ENCODE data around the gene DIP2B. TPM values are rescaled to one million over a fixed set of nuclear protein-coding genes. Genes with fewer than 3 reads are reported as not detected.

DIP2B gene
- total RNA-seq, 3 donors from 2014 or later (not counting 1 experiment from before 2014, with no cell fraction given): 17.2 to 23.2 (median 22.2) TPM

GRCh38 chr12:50787618-50788017 is 282.8 kb downstream of the DIP2B start:
- H3K27ac Mint-ChIP-seq: no peak overlapping the region
- no peaks in the 10 kb centered on the region for H3K4me1 ChIP-seq (ENCODE audit: control insufficient read depth, insufficient read depth, low read length)
- peaks cover 6% of the 10 kb centered on the region for H3K36me3 ChIP-seq (ENCODE audit: control insufficient read depth, insufficient read depth, low read length)
- peaks cover 24 to 37% of the 10 kb centered on the region in 2 donors for H3K4me1 Mint-ChIP-seq
- TF ChIP-seq, protein P1, sequence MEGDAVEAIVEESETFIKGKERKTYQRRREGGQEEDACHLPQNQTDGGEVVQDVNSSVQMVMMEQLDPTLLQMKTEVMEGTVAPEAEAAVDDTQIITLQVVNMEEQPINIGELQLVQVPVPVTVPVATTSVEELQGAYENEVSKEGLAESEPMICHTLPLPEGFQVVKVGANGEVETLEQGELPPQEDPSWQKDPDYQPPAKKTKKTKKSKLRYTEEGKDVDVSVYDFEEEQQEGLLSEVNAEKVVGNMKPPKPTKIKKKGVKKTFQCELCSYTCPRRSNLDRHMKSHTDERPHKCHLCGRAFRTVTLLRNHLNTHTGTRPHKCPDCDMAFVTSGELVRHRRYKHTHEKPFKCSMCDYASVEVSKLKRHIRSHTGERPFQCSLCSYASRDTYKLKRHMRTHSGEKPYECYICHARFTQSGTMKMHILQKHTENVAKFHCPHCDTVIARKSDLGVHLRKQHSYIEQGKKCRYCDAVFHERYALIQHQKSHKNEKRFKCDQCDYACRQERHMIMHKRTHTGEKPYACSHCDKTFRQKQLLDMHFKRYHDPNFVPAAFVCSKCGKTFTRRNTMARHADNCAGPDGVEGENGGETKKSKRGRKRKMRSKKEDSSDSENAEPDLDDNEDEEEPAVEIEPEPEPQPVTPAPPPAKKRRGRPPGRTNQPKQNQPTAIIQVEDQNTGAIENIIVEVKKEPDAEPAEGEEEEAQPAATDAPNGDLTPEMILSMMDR (IDR thresholded peaks at IDR 0.05): no peak
- no peak for ATAC-seq
- no peaks in the 10 kb centered on the region for H3K27me3 Mint-ChIP-seq (ENCODE audit: low read depth in 2 of 2)
- H3K4me3 Mint-ChIP-seq: no peak overlapping the region
- DNase-seq: no peak
- peaks cover 3% of the 10 kb centered on the region for H3K9me3 ChIP-seq (ENCODE audit: control insufficient read depth, insufficient read depth, low read length)
- WGBS (ENCODE audit: insufficient coverage): 100% methylated on average over 2 of the region's 2 CpGs
- no peak overlapping the region for H3K4me3 ChIP-seq (ENCODE audit: low read length)
- peaks cover 2 to 3% of the 10 kb centered on the region in 2 donors for H3K9me3 Mint-ChIP-seq
- intact Hi-C loops (cut with micrococcal nuclease): no loop called here
- H3K27ac ChIP-seq (ENCODE audit: low read length): no peak overlapping the region
- no peaks in the 10 kb centered on the region for H3K27me3 ChIP-seq (ENCODE audit: control insufficient read depth, insufficient read depth, low read length)
- no peaks in the 10 kb centered on the region for H3K36me3 Mint-ChIP-seq

- Mint-ChIP-seq H3K4me3 (no peak overlapping the region), H3K27me3 (ENCODE audit: low read depth in 2 of 2) (no peaks in the 10 kb centered on the region), H3K36me3 (no peaks in the 10 kb centered on the region), H3K9me3 (peaks cover 2 to 3% of the 10 kb centered on the region in 2 donors), H3K4me1 (peaks cover 24 to 37% of the 10 kb centered on the region in 2 donors), H3K27ac (no peak overlapping the region)
- no peak overlapping the region for H3K27ac ChIP-seq (ENCODE audit: low read length)
- TF ChIP-seq, protein P1 (IDR thresholded peaks at IDR 0.05): no peak
- DNase-seq (no peak), ATAC-seq (no peak)
- H3K36me3 ChIP-seq (ENCODE audit: control insufficient read depth, insufficient read depth, low read length): peaks cover 3% of the 10 kb centered on the region
- peaks cover 3% of the 10 kb centered on the region for H3K9me3 ChIP-seq (ENCODE audit: control insufficient read depth, insufficient read depth, low read length)
- 97% methylated on average over 3 of the region's 3 CpGs for WGBS (ENCODE audit: insufficient coverage)
- H3K4me1 ChIP-seq (ENCODE audit: control insufficient read depth, insufficient read depth, low read length): no peaks in the 10 kb centered on the region
- H3K4me3 ChIP-seq (ENCODE audit: low read length): no peak overlapping the region
- intact Hi-C loops (cut with micrococcal nuclease): no loop called here
- no peaks in the 10 kb centered on the region for H3K27me3 ChIP-seq (ENCODE audit: control insufficient read depth, insufficient read depth, low read length)
Observed at GRCh38 chr12:50788561-50788960, 283.8 kb downstream of the DIP2B start.

GRCh38 chr12:50790081-50790480 is 285.3 kb downstream of the DIP2B start:
- ATAC-seq (no peak), DNase-seq (no peak)
- peak overlapping the region in 1 of 2 donors; percentile 66 for H3K27ac Mint-ChIP-seq
- no peaks in the 10 kb centered on the region for H3K36me3 Mint-ChIP-seq
- TF ChIP-seq, protein P1 (IDR thresholded peaks at IDR 0.05): no peak
- H3K9me3 ChIP-seq (ENCODE audit: control insufficient read depth, insufficient read depth, low read length): peaks cover 3% of the 10 kb centered on the region
- WGBS (ENCODE audit: insufficient coverage): 100% methylated on average over 2 of the region's 5 CpGs
- H3K27me3 ChIP-seq (ENCODE audit: control insufficient read depth, insufficient read depth, low read length): no peaks in the 10 kb centered on the region
- intact Hi-C loops (cut with micrococcal nuclease): no loop called here
- H3K27me3 Mint-ChIP-seq (ENCODE audit: low read depth in 2 of 2): no peaks in the 10 kb centered on the region
- H3K27ac ChIP-seq (ENCODE audit: low read length): no peak overlapping the region
- peaks cover 3% of the 10 kb centered on the region for H3K36me3 ChIP-seq (ENCODE audit: control insufficient read depth, insufficient read depth, low read length)
- H3K4me1 ChIP-seq (ENCODE audit: control insufficient read depth, insufficient read depth, low read length): no peaks in the 10 kb centered on the region
- peaks cover 2 to 3% of the 10 kb centered on the region in 2 donors for H3K9me3 Mint-ChIP-seq
- H3K4me3 Mint-ChIP-seq: no peak overlapping the region
- peaks cover 24 to 31% of the 10 kb centered on the region in 2 donors for H3K4me1 Mint-ChIP-seq
- H3K4me3 ChIP-seq (ENCODE audit: low read length): no peak overlapping the region

Other genes with a start within 250 kb of the DIP2B start
- gene LIMA1, start 221.5 kb upstream of the DIP2B start, total RNA-seq: 10 to 100 TPM; 12.0 to 16.2 (median 13.7) TPM
- gene FAM186A, start 108.4 kb upstream of the DIP2B start, total RNA-seq: not detected
- 10 to 100 TPM; 25.1 to 41.1 (median 35.3) TPM for gene LARP4, start 104.1 kb upstream of the DIP2B start, total RNA-seq

Measured in natural killer cell (primary cell).